DMS79 treated with DMSO at 0.1 percent for 48 hours (cell line): ENCODE measurements around the gene NAT8L.

Experiments
- DNase-seq: peaks from one replicate; lab custom pipeline; 2025; lab: John Stamatoyannopoulos, UW

NAT8L gene

DNA sequence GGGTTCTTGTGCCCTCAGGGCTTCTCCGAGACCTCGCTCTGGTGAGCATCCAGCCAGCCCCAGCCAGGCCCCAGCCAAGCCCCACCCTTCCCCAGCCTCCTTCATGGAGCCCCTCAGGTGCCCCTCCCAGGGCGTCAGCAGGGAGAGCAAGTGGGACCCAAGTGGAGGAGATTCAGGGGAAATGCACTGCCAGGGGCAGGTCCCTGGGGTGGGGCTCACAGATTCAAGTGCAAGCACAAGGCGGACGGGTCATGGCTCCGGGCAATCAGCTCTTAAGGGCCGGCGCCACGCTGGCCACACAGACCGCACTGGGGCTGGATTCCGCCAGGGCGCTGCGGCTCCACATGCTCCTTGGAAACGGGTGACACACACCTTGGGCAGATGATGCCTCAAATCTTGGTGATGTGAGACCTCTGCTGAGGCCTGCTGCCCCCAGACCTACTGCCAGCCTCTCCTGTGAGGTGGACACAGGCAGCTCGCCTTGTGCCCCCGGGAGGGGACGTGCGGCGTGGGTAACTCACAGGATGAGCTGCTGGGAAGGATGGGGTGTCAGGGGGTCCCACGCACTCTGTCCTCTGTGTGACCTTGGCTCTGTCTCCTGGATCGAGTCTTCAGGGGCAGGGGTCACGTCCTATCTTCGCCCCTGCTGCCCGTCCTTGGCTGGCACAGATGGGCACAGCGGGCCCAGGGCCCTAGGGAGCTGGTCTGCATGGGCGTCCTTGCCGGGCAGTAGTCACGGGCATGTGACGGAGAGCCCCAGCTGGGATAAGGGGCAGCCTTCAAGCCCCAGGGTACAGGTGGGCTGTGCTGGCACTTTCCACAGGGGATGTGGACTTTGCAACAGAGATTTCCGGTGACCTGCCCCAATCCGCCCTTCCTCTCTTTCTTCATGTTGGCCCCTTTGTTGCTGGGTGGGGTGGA, 17.1 kb downstream of the NAT8L start:
- DNase-seq = no peak

DNA sequence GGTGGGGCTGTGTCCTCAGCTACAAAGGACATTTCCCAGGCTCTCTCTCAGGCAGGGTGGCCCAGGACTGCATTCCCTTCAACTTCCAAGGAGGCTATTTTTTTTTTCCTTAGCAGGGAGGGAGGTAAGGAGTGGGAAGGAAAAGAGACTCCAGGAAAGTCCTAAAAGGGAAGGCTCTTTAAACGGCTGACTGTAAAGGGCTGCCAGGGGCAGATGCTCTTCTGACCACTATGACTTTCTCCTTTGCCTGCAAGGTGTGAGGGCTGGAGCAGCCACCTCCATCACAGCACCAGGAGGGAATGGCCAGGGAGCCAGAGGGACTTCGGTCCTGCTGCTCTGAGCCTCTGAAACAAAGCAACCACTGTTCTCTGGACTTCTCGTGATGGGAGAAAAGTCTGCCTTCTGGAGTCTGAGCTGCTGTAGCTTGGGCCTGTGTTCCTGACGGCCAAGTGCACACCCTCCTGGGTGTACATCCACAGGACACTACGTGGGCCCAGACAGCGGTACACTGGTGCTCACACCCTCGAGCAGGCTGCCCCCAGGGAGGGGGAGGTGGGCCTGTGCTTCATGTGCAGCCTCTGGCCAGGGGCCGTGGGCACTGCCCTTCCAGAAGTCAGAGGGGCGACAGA, 17.9 kb downstream of the NAT8L start:
- no peak for DNase-seq

- DNase-seq = no peak
Observed at GRCh38 chr4:2077537-2078460, 18.7 kb downstream of the NAT8L start.

GRCh38 chr4:2078584-2078983, 19.5 kb downstream of the NAT8L start:
- DNase-seq = no peak

DNA sequence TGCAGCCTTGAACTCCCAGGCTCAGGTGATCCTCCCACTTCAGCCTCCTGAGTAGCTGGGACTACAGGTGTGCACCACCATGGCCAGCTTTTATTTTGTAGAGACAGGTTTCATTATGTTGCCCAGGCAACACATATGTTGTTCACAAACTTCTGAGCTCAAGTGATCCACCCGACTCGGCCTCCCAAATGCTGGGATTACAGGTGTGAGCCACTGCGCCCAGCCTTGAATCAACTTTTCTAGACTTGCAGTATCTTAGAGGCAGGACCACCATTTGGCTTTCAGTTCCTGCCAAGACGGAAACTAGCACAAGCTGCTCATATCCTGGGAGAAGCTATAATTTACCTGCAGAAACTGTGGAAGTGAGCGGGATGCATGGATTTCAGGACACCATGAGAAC, 19.9 kb downstream of the NAT8L start:
- DNase-seq = no peak

GRCh38 chr4:2079926-2080325, 20.8 kb downstream of the NAT8L start:
- DNase-seq = no peak

DNA sequence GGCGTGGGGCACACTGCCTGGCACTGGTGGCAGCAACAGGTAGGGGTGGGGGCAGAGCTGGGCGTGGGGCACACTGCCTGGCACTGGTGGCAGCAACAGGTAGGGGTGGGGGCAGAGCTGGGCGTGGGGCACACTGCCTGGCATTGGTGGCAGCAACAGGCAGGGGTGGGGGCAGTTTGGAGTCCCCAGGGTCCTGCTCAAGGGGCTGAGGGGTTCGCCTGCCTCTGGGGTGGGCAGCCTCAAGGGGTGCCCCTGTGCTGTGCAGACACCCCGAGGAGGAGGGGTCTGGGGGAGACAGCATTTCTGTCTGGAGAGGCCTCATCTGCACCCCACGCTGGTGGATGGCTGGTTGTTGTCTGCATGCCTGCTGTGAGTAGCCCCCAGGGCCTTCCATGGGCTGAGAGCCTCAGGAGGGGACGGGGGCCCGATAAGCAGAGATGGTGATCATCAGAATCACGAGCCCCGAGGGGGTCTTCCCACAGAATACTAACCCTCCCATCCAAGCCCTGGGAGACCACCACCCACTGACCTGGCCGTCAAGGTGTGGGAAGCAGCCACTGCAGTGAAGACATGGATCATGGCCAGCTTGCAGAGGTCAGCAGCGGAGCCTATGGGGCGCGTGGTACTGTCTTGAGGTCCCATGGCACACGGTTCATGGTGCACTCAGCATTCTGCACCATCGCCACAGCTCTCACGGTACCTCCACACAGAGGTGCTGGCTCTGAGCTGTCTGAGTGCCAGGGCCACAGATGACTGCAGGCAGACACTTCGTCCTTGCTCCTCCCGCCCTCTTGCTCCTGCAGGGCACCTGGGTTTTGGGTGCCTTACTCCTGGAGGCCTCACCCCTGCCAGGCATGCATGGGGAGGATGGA, 21.5 kb downstream of the NAT8L start:
- no peak for DNase-seq

GRCh38 chr4:2081540-2081939, 22.4 kb downstream of the NAT8L start:
- no peak for DNase-seq

DNA sequence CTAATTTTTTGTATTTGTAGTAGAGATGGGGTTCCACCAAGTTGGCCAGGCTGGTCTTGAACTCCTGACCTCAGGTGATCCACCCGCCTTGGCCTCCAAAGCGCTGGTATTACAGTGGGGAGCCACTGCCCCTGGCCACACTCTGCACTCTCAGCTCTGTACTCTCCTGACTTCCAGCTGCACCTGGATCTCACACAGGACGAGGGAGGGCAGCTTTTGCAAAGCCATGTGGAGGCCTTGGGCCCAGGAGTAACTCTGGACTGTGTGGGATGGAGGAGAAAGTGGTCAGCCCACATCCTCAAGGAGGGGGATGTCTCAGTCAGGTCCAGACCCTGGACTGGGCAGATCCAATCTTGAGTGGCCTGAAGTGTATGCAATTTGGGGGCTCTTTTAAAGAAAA, 23.0 kb downstream of the NAT8L start:
- no peak for DNase-seq

DNA sequence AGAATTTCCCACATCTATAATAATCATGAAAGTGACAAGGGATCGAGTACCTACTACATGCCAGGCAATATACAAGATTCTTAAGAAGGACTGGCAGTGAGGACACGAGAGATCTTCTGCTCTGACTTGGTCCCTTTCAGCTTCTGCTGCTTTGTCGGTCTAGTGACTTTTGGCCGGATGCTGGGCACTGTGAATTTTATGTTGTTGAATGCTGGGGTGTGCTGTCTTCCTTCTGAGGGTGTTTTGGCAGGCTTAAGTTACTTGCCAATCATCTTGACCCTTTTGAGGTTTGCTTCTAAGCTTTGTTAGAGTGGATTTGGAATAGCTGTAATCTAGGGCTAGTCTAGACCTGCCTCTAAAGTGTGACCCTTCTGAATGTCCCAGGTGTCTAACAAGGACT, 23.5 kb downstream of the NAT8L start:
- peak; percentile 13 for DNase-seq

DNA sequence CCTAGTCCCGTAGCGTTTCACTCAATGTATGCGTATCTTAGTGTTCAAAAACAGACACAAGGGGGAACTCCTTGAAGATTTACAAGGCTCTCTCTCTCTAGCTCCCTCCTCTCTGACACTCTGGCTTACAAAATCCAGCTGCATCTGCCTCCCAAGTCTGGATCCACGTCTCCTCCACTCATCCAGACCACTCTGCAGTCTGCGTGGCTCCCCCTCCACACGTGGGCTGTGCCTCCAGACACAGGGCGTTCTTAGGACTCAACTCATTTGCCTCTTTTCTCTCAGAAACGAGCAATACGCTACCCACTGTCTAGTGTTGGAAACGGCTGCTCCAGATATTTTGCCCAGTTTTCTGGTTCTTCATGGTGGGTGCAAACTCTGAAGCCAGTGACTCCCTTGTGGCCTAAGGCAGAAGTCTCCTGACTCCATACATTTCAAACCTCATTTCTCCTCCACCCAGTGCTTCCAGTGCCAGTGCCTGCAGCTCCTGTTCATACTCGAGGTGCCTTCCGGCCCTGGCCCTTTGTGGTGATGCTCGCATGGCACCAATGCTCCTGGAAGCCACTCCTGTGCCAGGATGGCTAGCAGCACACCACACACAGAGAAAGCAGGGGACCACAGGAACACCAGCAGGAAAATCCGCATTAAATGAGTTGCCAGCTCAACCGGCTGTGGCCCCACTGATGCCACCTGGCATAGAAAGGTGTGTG, 24.1 kb downstream of the NAT8L start:
- no peak for DNase-seq

GRCh38 chr4:2083826-2084160, 24.7 kb downstream of the NAT8L start:
- no peak for DNase-seq

DNA sequence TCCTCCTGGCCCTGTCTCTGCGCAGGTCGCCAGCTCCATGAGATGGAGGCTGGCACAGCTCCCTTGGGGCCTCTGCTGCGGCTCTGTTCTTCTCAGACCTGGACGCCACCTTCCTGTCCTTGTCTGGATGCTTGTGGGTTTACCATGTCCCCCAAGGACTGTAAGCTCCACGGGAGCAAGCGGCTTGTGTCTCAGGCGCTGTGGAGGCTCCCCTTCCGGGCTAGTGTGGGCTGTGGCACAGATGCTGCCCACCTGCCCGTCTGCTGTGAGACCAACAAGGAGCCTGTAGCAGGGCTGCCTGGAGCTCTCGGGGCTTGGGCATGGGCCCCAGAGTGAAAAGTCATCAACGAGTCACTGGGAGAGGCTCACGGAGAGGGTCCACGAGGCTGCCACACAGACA, 25.2 kb downstream of the NAT8L start:
- DNase-seq = no peak

DNA sequence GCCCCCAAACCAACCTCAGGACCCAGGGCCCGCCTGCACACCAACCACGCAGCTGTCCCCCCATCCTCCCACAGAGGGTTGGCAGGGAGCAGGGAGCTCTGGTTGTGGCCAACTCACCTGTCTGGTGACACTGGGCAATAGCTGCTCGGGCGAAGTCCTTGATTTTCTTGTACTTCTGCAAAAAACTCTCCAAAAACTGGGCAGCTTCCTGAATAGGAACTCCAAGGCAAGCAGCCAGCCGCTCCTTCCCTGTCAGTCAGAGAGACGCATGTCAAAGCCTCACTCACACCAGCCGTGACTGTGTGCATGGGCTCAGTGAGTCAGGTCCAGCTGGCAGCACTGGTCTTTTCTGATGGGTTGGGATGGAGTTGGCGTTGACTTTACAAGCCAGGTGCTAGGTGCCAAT, 26.4 kb downstream of the NAT8L start:
- no peak for DNase-seq

GRCh38 chr4:2087170-2087569, 28.0 kb downstream of the NAT8L start:
- no peak for DNase-seq

- DNase-seq = no peak
Observed at GRCh38 chr4:2089222-2089621, 30.1 kb downstream of the NAT8L start.

- no peak for DNase-seq
Observed at GRCh38 chr4:2090642-2091041, 31.5 kb downstream of the NAT8L start.

DNA sequence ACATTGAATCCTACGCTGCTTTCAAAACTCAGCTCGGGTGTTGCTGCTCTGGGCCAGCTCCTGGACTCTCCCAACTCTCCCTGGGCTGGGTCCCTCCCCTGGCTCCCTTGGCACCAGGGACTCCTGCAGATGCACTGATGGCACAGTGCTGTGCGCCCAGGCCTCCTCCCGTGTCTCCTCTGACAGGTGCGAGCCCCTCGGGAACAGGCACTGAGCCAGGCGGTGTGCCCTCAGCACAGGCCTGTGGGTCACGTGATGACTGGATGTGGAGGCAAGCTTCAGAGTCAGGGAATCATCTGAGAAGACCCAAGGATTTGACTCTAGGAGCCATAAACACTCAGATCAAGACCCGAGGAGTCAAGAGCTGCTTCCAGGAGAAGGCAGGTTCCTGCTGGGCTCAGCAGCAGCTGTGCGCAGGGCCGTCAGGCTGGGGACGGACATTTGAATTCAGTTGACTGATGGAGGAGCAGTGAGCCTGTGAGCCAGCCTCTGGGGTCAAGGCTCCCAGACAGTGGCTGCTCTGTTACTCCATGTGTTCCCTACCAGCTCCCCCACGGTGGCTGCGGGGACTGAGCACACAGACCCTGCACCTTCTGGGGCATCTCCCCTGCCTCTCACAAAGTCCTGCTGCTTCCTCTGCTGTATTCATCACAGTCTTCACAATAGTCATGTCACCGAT, 33.0 kb downstream of the NAT8L start:
- no peak for DNase-seq

GRCh38 chr4:2092669-2093053, 33.5 kb downstream of the NAT8L start:
- no peak for DNase-seq

DNA sequence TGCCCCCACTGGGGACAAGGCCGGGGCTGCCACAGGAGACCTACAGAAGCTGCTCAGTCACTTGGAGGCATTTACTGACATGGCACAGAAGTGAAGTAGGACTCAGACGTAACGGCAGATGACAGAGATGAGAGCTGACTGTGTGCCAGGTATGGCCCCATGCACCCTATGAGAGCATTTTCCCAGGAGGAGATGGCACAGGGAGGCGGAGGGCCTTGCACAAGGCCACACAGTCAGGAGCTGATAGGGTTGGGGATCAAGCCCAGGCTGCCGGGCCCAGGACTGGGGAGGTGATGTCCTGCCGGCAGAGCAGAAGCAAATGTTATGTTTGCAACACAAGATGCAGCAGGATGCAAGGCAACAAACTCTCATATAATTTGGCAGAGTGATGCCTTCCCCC, 34.1 kb downstream of the NAT8L start:
- DNase-seq = no peak
